SK-N-SH (cell line): ENCODE measurements around the gene EPHX1. TPM values are rescaled to one million over a fixed set of nuclear protein-coding genes. Genes with fewer than 3 reads are reported as not detected.

Source experiments
- CTCF ChIA-PET: fragments of 300-600, 350-600 bp; formaldehyde crosslinking; extraction: SDS; loops from one replicate; lab custom pipeline; 2021; lab: Yijun Ruan, JAX
- POLR2A ChIA-PET: fragments of 350-600 bp; sonication (Branson Sonifier 250); formaldehyde crosslinking; extraction: SDS; loops from one replicate; lab custom pipeline; 2020; ENCODE audit warnings: antibody characterized with exemption, inconsistent platforms; lab: Yijun Ruan, JAX
- DNase-seq: peaks from one replicate; pipeline ENCODE4 v3.0.0; 2012
- H2AFZ ChIP-seq: fragments of 200-600 bp; sonication (generic); 2 replicates; pipeline ENCODE4 v1.8.1; 2016; ENCODE audit warnings: antibody characterized with exemption, mild to moderate bottlenecking, low read depth
- H3F3A ChIP-seq: fragments of 200-600 bp; sonication (generic); replicated peaks from 2 replicates; pipeline ENCODE3; 2016; ENCODE audit warnings: antibody characterized with exemption, mild to moderate bottlenecking; ENCODE audit not compliant: insufficient read depth
- H3K27ac ChIP-seq, 2 experiments: fragments of 200-500 bp in 1 of 2; fragments of 200-600 bp in 1 of 2; sonication (Bioruptor generic) in 1 of 2; sonication (generic), shearing (Covaris generic) in 1 of 2; 2 replicates each; pipeline versions ENCODE4 v1.5.1 to v1.6.1; 2014 to 2016; ENCODE audit warnings: low read depth in 2 of 2, inconsistent platforms in 1 of 2, low read length in 1 of 2, mild to moderate bottlenecking in 1 of 2, mixed read lengths in 1 of 2
- H3K27me3 ChIP-seq: fragments of 200-600 bp; sonication (generic), shearing (Covaris generic); 2 replicates; pipeline ENCODE4 v1.6.1; 2016; ENCODE audit warnings: mixed run types; ENCODE audit not compliant: insufficient read depth
- H3K36me3 ChIP-seq, 2 experiments: fragments of 200-500 bp in 1 of 2; fragments of 200-600 bp in 1 of 2; sonication (Bioruptor generic) in 1 of 2; sonication (generic) in 1 of 2; replicated peaks in 1 of 2; 2 replicates each; pipeline versions ENCODE3 to v1.5.1; 2014 to 2016; ENCODE audit warnings: low read length in 1 of 2, mild to moderate bottlenecking in 1 of 2; ENCODE audit not compliant: insufficient read depth in 2 of 2, control insufficient read depth in 1 of 2
- H3K4me1 ChIP-seq, 2 experiments: fragments of 200-500 bp in 1 of 2; fragments of 200-600 bp in 1 of 2; sonication (Bioruptor generic) in 1 of 2; sonication (generic), shearing (Covaris generic) in 1 of 2; 2 replicates each; pipeline versions ENCODE4 v1.5.1 to v1.6.1; 2014 to 2016; ENCODE audit warnings: low read depth in 1 of 2, low read length in 1 of 2, mixed run types in 1 of 2; ENCODE audit not compliant: insufficient read depth in 2 of 2, control insufficient read depth in 1 of 2
- H3K4me2 ChIP-seq: fragments of 200-600 bp; sonication (generic), shearing (Covaris generic); 2 replicates; pipeline ENCODE4 v1.6.1; 2017; ENCODE audit warnings: mixed run types
- H3K4me3 ChIP-seq, 2 experiments: fragments of 200-500 bp in 1 of 2; fragments of 200-600 bp in 1 of 2; sonication (Bioruptor generic) in 1 of 2; sonication (generic), shearing (Covaris generic) in 1 of 2; 2 replicates each; pipeline versions ENCODE4 v1.5.1 to v1.8.1; 2014 to 2016; ENCODE audit warnings: low read depth in 2 of 2, inconsistent platforms in 1 of 2, low read length in 1 of 2, mild to moderate bottlenecking in 1 of 2, mixed read lengths in 1 of 2, moderate library complexity in 1 of 2
- H3K79me2 ChIP-seq: fragments of 200-600 bp; sonication (generic); 2 replicates; pipeline ENCODE4 v1.8.1; 2017; ENCODE audit warnings: mild to moderate bottlenecking; ENCODE audit not compliant: insufficient read depth
- H3K9ac ChIP-seq: fragments of 200-600 bp; sonication (generic); 2 replicates; pipeline ENCODE4 v1.6.1; 2017; ENCODE audit warnings: mixed run types
- H3K9me2 ChIP-seq: fragments of 200-600 bp; sonication (generic); 2 replicates; pipeline ENCODE4 v1.6.1; 2017; ENCODE audit warnings: mixed run types
- H3K9me3 ChIP-seq: fragments of 200-600 bp; sonication (generic); 2 replicates; pipeline ENCODE4 v1.6.1; 2017; ENCODE audit warnings: mixed run types, mild to moderate bottlenecking, moderate library complexity
- H4K20me1 ChIP-seq: fragments of 200-600 bp; sonication (generic); 2 replicates; pipeline ENCODE4 v1.6.1; 2017; ENCODE audit warnings: mild to moderate bottlenecking, mixed run types; ENCODE audit not compliant: insufficient read depth
- CHD2 ChIP-seq: fragments of 150-350 bp; IDR thresholded peaks from 2 replicates; pipeline ENCODE4 v1.6.1; 2018; ENCODE audit warnings: low read length; ENCODE audit not compliant: partially characterized antibody
- ELF1 ChIP-seq: IDR thresholded peaks from 2 replicates; pipeline ENCODE4 v1.4.0; 2012
- EP300 ChIP-seq, 2 experiments: IDR thresholded peaks; 2 replicates each; pipeline versions ENCODE4 v1.4.0 to v1.6.1; 2012; ENCODE audit warnings: borderline replicate concordance in 1 of 2, low read depth in 1 of 2, low read length in 1 of 2
- EZH2phosphoT487 ChIP-seq: fragments of 200-600 bp; sonication (generic); IDR thresholded peaks from 2 replicates; pipeline ENCODE4 v1.6.1; 2017; ENCODE audit warnings: low read depth, mixed run types, mild to moderate bottlenecking, antibody characterized with exemption, moderate library complexity, borderline replicate concordance
- FOXJ3 ChIP-seq: sonication (generic); formaldehyde crosslinking; IDR thresholded peaks from 2 replicates; pipeline ENCODE4 v1.5.1; 2020; ENCODE audit warnings: mild to moderate bottlenecking, missing genetic modification reagents
- GATA2 ChIP-seq: sonication (generic); formaldehyde crosslinking; IDR thresholded peaks from 2 replicates; pipeline ENCODE4 v1.5.0; 2020; ENCODE audit warnings: mild to moderate bottlenecking, missing genetic modification reagents
- NFIC ChIP-seq: IDR thresholded peaks from 2 replicates; pipeline ENCODE4 v1.4.0; 2012; ENCODE audit warnings: borderline replicate concordance
- NRF1 ChIP-seq: IDR thresholded peaks from 2 replicates; pipeline ENCODE4 v1.6.1; 2012; ENCODE audit warnings: low read depth, mild to moderate bottlenecking, low read length
- POLR2AphosphoS5 ChIP-seq: IDR thresholded peaks from 2 replicates; pipeline ENCODE4 v1.6.1; 2012; ENCODE audit warnings: low read depth, low read length
- RFX5 ChIP-seq: IDR thresholded peaks from 2 replicates; pipeline ENCODE4 v1.6.1; 2012; ENCODE audit warnings: mild to moderate bottlenecking, improper control_type of control experiment, low read length
- SIN3A ChIP-seq: IDR thresholded peaks from 2 replicates; pipeline ENCODE4 v1.6.1; 2012; ENCODE audit warnings: low read depth, mild to moderate bottlenecking, low read length, moderate library complexity, borderline replicate concordance
- TAF1 ChIP-seq: IDR thresholded peaks from 2 replicates; pipeline ENCODE4 v1.6.1; 2012; ENCODE audit warnings: low read depth, mild to moderate bottlenecking, low read length, moderate library complexity, borderline replicate concordance
- TEAD4 ChIP-seq: IDR thresholded peaks from 2 replicates; pipeline ENCODE4 v1.4.0; 2012; ENCODE audit warnings: mild to moderate bottlenecking, borderline replicate concordance; ENCODE audit not compliant: insufficient read depth
- YY1 ChIP-seq: IDR thresholded peaks from 2 replicates; pipeline ENCODE4 v1.4.0; 2012; ENCODE audit warnings: low read depth, mild to moderate bottlenecking
- WGBS: methylation state at CpG from one replicate; pipeline ENCODE4 v1.1.6; 2017; ENCODE audit warnings: low lambda C conversion rate; 5-methylcytosine and 5-hydroxymethylcytosine counted together
- polyA plus RNA-seq, 3 experiments: library from polyadenylated mRNA; depleted of rRNA; stranded (reverse); fragments of >200 nt; gene quantifications; 2 replicates each; pipeline ENCODE4 v1.2.3, GENCODE V29; 2012
- TF ChIP-seq, protein P1 (sequence below): IDR thresholded peaks from 2 replicates; pipeline ENCODE4 v1.6.1; 2012; ENCODE audit warnings: mild to moderate bottlenecking, low read depth, low read length, moderate library complexity
- TF ChIP-seq, protein P2 (sequence below): fragments of 200-600 bp; sonication (generic); IDR thresholded peaks from 2 replicates; pipeline ENCODE4 v1.6.1; 2017; ENCODE audit warnings: antibody characterized with exemption, mild to moderate bottlenecking, moderate library complexity
- TF ChIP-seq, protein P3 (sequence below): IDR thresholded peaks from 2 replicates; pipeline ENCODE4 v1.4.0; 2012; ENCODE audit warnings: low read depth

The EPHX1 gene
- polyA plus RNA-seq, 1 of the 3 experiments (the other 2 are of a cell fraction) = 45.7 TPM

DNA sequence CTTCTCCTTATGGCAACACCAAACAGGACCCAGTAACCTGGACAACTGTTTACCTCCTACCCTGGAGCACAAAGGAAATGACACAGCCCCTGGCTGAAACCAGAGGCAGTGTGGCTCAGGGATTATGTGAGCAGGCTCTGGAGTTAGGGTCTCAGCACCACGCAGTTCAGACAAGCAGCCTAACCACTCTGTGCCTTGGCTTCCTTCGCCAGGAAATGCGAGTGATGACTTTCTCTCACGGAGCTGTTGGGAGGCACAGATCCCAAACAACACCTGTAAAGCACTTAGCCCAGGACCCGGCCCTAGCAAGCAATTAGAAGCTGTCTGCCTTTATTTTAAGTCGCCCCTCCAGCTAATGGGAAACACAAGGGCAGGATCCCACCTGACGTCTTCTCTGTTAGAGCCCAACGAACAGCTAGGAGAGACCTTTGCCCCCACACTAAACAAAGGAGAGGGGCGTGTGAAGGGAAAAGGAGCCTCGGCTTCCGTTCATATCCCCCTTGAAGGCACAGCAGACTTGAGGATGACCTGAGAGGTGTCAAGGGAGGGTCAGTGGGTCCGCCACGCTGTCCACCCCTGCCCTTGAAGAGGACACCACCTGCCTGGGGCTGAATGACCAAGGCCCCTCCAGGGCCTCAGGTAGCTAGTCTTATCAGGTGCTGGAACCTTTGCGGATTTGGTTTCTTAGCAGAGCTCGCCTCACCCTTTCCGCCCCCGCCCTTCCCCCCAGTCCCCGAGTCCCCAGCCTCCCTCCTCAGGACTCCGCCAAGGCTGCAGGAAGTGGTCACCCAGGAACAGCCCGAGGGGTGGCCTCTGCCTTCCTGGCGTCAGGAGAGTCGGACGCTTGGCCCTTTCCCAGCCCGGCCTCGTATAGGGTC is 71.4 kb downstream of the EPHX1 start (continued):
- TF ChIP-seq, protein P1, sequence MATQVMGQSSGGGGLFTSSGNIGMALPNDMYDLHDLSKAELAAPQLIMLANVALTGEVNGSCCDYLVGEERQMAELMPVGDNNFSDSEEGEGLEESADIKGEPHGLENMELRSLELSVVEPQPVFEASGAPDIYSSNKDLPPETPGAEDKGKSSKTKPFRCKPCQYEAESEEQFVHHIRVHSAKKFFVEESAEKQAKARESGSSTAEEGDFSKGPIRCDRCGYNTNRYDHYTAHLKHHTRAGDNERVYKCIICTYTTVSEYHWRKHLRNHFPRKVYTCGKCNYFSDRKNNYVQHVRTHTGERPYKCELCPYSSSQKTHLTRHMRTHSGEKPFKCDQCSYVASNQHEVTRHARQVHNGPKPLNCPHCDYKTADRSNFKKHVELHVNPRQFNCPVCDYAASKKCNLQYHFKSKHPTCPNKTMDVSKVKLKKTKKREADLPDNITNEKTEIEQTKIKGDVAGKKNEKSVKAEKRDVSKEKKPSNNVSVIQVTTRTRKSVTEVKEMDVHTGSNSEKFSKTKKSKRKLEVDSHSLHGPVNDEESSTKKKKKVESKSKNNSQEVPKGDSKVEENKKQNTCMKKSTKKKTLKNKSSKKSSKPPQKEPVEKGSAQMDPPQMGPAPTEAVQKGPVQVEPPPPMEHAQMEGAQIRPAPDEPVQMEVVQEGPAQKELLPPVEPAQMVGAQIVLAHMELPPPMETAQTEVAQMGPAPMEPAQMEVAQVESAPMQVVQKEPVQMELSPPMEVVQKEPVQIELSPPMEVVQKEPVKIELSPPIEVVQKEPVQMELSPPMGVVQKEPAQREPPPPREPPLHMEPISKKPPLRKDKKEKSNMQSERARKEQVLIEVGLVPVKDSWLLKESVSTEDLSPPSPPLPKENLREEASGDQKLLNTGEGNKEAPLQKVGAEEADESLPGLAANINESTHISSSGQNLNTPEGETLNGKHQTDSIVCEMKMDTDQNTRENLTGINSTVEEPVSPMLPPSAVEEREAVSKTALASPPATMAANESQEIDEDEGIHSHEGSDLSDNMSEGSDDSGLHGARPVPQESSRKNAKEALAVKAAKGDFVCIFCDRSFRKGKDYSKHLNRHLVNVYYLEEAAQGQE = no peak
- TF ChIP-seq EP300 (IDR thresholded peaks at IDR 0.05; ENCODE audit: borderline replicate concordance in 1 of 2, low read depth in 1 of 2, low read length in 1 of 2) = no peak

DNA sequence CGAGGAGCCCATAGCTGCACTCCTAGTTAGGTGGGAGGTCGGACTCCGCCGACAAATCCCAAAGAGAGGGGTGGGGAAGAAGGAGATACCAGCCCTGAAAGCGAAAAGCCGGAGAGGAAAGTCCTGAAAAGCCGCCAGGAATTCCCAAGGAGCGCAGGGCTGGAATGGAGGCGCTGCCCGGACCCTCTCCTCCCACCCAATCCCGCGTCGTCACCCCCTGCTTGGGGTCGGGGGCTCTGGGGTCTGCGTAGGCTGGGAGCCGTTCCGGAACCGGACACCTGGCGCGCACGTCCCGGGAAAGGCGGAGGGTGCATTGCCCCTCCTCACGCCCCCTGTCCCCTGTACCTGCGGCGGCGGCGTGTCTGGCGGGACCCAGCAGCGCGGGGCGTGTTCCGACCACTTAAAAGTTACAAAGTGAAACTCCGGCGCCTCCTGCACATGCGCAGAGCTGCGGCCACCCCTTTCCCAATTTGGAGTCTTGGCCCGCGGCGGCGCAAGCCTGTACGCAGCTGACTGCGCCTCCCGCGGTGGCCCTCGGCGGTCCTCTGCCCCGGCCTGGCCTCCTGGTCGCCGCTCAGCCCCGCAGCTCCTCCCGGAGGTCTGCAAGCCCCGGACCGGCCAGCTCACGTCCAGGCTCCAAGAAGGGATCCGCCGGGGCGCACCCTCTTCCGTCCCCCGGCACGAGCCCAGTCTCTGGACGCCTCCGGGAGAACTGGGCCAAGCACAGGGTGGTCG is 72.2 kb downstream of the EPHX1 start, which contains the start of gene TMEM63A:
TMEM63A (minus strand) TSS at position 422 of the 735 bp plus-strand sequence. CDS start 4,800 bp downstream, outside the sequence.
- peak within 1 kb of the TSS; percentile 46 to 56 for H3K27ac ChIP-seq
- ChIA-PET CTCF (interaction anchor here (0.7 to 3.9 kb wide), 12 partner anchors 10 to 407 kb away, joined by 3 to 21 read pairs (median 4); partner anchors contain the start of gene SRP9), POLR2A (interaction anchor here (0.8 to 2.7 kb wide), 4 partner anchors 20 to 105 kb away, joined by 3 to 7 read pairs (median 4); partner anchors contain the start of gene SRP9)
- H3K4me2 ChIP-seq = peak within 1 kb of the TSS; percentile 94
- H3K4me3 ChIP-seq = peak within 1 kb of the TSS; percentile 78 to 89
- WGBS = 45% methylated on average over 11 of the region's 64 CpGs
- DNase-seq = peak; percentile 93
- H3F3A ChIP-seq = peaks cover 4% of the 10 kb centered on the region
- H3K9me3 ChIP-seq = no peaks in the 10 kb centered on the region
- H3K9ac ChIP-seq = peak within 1 kb of the TSS; percentile 85
- peaks cover 7% of the 10 kb centered on the region; the same call in 1 of the 2 replicates for H3K79me2 ChIP-seq
- H3K36me3 ChIP-seq = no peaks in the 10 kb centered on the region
- no peaks in the 10 kb centered on the region for H3K27me3 ChIP-seq
- peak within 1 kb of the TSS; percentile 98 for H2AFZ ChIP-seq
- H3K4me1 ChIP-seq = peaks cover 0 to 34% of the 10 kb centered on the region in 2 experiments; a peak in 1 of 4 replicates
- H3K9me2 ChIP-seq = no peaks in the 10 kb centered on the region
- no peaks in the 10 kb centered on the region for H4K20me1 ChIP-seq
- TF ChIP-seq NRF1 = peak; percentile 91
- TF ChIP-seq NFIC = no peak
- TF ChIP-seq ELF1 = no peak
- TF ChIP-seq, protein P2, sequence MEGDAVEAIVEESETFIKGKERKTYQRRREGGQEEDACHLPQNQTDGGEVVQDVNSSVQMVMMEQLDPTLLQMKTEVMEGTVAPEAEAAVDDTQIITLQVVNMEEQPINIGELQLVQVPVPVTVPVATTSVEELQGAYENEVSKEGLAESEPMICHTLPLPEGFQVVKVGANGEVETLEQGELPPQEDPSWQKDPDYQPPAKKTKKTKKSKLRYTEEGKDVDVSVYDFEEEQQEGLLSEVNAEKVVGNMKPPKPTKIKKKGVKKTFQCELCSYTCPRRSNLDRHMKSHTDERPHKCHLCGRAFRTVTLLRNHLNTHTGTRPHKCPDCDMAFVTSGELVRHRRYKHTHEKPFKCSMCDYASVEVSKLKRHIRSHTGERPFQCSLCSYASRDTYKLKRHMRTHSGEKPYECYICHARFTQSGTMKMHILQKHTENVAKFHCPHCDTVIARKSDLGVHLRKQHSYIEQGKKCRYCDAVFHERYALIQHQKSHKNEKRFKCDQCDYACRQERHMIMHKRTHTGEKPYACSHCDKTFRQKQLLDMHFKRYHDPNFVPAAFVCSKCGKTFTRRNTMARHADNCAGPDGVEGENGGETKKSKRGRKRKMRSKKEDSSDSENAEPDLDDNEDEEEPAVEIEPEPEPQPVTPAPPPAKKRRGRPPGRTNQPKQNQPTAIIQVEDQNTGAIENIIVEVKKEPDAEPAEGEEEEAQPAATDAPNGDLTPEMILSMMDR = peak; percentile 37
- TF ChIP-seq, protein P3, sequence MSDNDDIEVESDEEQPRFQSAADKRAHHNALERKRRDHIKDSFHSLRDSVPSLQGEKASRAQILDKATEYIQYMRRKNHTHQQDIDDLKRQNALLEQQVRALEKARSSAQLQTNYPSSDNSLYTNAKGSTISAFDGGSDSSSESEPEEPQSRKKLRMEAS = peak; percentile 63
- TF ChIP-seq RFX5 = no peak
- TF ChIP-seq EP300 (IDR thresholded peaks at IDR 0.05; ENCODE audit: borderline replicate concordance in 1 of 2, low read depth in 1 of 2, low read length in 1 of 2) = no peak
- TF ChIP-seq EZH2phosphoT487 = no peak
- TF ChIP-seq POLR2AphosphoS5 = peak; percentile 71
- TF ChIP-seq TEAD4 = no peak
- no peak for TF ChIP-seq SIN3A
- 0 out of 2 replicates have a peak, but pooled peaks have one; percentile 9 for TF ChIP-seq YY1
- no peak for TF ChIP-seq GATA2
- TF ChIP-seq FOXJ3 (CRISPR knock-in tag) = no peak
- TF ChIP-seq, protein P1 = no peak
- peak; percentile 56 for TF ChIP-seq TAF1
- no peak for TF ChIP-seq CHD2
